Stimulated activated memory B cell treated with anti-CD40 and anti-IgM and Interleukin-4, amounts not matched to agents 10 μg/mL and 1 μg/mL and 100 μg/mL, for 72 hours (primary cell): Measurements from ENCODE around the gene NUP210L.

Experiments
- ATAC-seq: fragments of 150-1000 bp; cut with Tn5 transposase; 2 replicates; pipeline ENCODE4 v1.10.0; 2021
- H3K27ac Mint-ChIP-seq: one replicate; pipeline ENCODE4 v1.8.0; 2022; ENCODE audit warnings: mild to moderate bottlenecking, mixed read lengths
- H3K27me3 Mint-ChIP-seq: one replicate; pipeline ENCODE4 v1.8.0; 2022; ENCODE audit warnings: mixed read lengths
- H3K36me3 Mint-ChIP-seq: one replicate; pipeline ENCODE4 v1.8.0; 2022; ENCODE audit warnings: mixed read lengths
- H3K4me1 Mint-ChIP-seq: one replicate; pipeline ENCODE4 v1.8.0; 2022; ENCODE audit warnings: mixed read lengths
- H3K4me3 Mint-ChIP-seq: one replicate; pipeline ENCODE4 v1.8.0; 2022; ENCODE audit warnings: mild to moderate bottlenecking, moderate library complexity, mixed read lengths
- H3K9me3 Mint-ChIP-seq: one replicate; pipeline ENCODE4 v1.8.0; 2022; ENCODE audit warnings: mixed read lengths

Gene NUP210L

DNA sequence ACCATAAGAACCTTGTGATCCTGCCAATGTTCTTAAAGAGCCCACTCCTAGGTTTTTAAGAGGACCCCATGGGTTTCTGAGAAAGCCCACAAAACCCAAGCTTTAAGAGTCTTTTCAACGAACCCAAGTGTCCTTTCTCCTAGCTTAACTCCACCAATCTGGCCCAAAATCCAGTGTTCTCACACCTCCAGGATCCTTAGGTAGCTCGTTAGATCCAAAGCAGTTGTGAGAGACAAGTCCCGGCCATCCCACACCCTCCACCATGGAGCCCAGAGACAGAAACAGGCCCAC lies 210.1 kb downstream of the NUP210L start:
- peaks cover 70% of the 10 kb centered on the region for H3K4me1 Mint-ChIP-seq
- H3K27ac Mint-ChIP-seq = peak overlapping the region; percentile 93
- H3K4me3 Mint-ChIP-seq = peak overlapping the region; percentile 95
- H3K27me3 Mint-ChIP-seq = no peaks in the 10 kb centered on the region
- H3K9me3 Mint-ChIP-seq = no peaks in the 10 kb centered on the region
- no peak for ATAC-seq
- peaks cover 57% of the 10 kb centered on the region for H3K36me3 Mint-ChIP-seq

DNA sequence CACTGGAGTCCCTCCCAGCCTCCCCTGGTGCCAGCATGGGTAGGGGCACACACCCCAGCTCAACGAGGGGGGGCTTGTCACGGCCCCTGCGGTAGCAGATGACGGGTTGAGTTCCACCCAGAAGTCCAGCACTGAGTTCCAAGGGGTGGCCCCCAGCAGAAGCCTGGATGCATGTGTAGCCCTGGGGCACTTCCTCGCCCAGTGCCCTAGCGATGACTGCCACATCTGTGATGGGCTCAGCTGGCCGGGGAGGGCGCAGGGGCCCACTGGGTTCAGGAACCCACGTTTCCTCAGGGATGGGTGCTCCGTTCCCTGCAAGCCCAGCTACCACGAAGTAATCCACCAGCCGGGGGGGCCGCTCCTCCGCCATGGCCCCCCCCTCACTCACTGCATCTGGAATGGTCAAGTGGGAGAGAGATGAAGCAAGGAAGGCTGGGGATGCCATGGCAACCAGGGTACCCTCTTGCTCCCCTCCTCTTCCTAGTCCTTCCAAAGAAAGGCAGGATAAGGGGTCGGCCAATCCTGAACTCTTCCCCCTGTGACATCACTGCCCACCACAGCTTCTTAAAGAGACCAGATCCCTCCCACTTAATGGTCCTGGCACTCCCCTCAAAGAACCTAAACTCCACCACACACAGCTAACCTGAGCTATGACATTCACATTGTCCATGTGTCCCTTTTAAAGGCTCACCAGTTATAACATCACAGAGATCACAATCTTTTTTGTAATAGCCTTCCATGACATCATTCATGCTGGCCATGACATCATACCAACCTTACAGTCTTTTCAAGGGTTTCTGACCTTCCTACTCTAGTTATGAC lies 210.7 kb downstream of the NUP210L start:
- H3K27ac Mint-ChIP-seq = peak overlapping the region; percentile 93
- peak overlapping the region; percentile 95 for H3K4me3 Mint-ChIP-seq
- H3K9me3 Mint-ChIP-seq = no peaks in the 10 kb centered on the region
- H3K27me3 Mint-ChIP-seq = no peaks in the 10 kb centered on the region
- peaks cover 73% of the 10 kb centered on the region for H3K4me1 Mint-ChIP-seq
- peaks cover 62% of the 10 kb centered on the region for H3K36me3 Mint-ChIP-seq
- no peak for ATAC-seq

DNA sequence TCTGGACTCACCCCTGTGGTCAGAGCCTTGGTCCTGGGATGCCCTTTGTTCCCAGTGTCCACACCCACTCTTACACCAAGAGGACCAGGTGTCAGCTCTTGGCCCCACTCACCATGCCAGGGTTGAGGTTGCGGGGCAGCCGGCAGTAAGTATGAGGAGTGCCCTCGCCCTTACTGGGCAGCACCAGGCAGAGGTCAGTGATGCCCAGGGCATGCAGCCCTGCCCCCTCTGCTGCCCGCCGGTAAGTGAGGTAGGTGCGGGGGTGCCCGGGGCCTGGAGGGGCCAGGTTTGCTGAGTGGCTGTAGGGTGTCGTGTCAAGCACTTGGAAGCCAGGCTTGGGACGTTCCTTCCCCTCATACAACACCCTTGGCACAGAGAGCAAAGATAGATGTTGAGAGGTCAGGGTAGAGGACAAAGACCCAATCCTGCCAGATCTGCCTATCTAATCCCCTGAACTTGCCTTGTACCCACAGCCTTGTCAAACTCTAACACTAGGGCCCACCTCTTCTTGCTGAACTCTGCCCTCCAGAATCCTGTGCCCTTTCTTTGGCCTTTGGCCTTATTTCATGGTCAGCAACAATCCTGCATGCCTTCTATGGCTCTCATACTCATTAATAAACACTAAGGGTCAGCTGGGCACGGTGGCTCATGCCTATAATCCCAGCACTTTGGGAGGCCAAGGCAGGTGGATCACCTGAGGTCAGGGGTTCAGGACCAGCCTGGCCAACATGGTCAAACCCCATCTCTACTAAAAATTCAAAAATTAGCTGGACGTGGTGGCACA lies 211.9 kb downstream of the NUP210L start:
- H3K9me3 Mint-ChIP-seq = no peaks in the 10 kb centered on the region
- H3K27ac Mint-ChIP-seq = peak overlapping the region; percentile 93
- ATAC-seq = no peak
- peaks cover 58% of the 10 kb centered on the region for H3K36me3 Mint-ChIP-seq
- H3K4me1 Mint-ChIP-seq = peaks cover 64% of the 10 kb centered on the region
- H3K27me3 Mint-ChIP-seq = no peaks in the 10 kb centered on the region
- H3K4me3 Mint-ChIP-seq = no peak overlapping the region
